Stimulated activated CD4-positive, alpha-beta T cell treated with anti-CD3 and anti-CD28 coated beads, Interleukin-4, amount 100 ng/mL, for 48 hours (primary cell): ENCODE results near the gene MARCHF10.
"Not testable (repeated sequence)": the region's sequence is repeated elsewhere in the genome, so short reads cannot be mapped to it uniquely, and the experiment has no call there.

Experiments
- DNase-seq, 2 donors: peaks; one replicate each; pipeline ENCODE4 v3.0.0-alpha.2; 2020; ENCODE audit warnings: low read depth in 2 of 2

The MARCHF10 gene, protein sequence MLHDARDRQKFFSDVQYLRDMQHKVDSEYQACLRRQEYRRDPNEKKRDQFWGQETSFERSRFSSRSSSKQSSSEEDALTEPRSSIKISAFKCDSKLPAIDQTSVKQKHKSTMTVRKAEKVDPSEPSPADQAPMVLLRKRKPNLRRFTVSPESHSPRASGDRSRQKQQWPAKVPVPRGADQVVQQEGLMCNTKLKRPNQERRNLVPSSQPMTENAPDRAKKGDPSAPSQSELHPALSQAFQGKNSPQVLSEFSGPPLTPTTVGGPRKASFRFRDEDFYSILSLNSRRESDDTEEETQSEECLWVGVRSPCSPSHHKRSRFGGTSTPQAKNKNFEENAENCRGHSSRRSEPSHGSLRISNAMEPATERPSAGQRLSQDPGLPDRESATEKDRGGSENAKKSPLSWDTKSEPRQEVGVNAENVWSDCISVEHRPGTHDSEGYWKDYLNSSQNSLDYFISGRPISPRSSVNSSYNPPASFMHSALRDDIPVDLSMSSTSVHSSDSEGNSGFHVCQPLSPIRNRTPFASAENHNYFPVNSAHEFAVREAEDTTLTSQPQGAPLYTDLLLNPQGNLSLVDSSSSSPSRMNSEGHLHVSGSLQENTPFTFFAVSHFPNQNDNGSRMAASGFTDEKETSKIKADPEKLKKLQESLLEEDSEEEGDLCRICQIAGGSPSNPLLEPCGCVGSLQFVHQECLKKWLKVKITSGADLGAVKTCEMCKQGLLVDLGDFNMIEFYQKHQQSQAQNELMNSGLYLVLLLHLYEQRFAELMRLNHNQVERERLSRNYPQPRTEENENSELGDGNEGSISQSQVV

DNA sequence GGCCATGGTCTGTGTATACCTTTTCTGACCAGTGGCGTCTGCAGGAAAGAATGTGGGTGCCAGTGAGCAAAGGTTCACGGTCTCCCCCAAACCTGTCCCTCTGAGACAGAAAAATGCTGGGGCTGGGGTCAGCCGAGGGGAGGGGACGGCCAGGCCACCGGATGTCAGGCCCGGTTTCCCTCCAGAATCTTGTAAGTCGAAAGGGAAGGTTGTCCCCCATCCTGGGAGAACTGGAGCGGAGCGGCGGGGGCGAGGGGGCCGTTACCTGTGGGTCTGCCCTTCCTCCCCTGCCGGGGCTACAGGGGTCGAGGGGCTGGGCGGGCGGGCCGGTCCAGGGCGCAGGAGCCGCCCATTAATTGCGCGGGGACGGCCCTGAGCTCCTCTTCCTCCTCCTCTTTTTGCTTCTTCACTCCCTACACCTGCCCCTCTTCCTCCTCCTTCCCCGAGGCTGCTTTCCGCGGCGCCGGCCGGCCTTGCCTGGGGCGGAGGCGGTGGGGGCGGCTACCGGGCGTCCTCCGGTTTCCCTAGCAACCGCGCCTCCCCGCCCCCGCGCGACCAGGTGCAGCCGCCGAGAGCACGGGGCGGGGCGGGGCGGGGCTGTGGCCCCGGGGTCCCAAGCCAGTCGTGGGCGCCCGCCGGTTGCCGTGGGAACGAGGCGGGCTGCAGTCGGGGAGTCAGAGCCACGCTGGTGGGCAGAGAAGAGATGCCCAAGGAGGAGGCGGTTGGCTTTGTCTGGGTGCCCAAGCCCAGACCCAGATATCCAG, at the start of gene MARCHF10:
Gene MARCHF10 (minus strand): TSS at position 503 of the 764 bp plus-strand sequence. CDS start 6,579 bp downstream, outside the sequence.
- DNase-seq: peak; percentile 8 to 11

DNA sequence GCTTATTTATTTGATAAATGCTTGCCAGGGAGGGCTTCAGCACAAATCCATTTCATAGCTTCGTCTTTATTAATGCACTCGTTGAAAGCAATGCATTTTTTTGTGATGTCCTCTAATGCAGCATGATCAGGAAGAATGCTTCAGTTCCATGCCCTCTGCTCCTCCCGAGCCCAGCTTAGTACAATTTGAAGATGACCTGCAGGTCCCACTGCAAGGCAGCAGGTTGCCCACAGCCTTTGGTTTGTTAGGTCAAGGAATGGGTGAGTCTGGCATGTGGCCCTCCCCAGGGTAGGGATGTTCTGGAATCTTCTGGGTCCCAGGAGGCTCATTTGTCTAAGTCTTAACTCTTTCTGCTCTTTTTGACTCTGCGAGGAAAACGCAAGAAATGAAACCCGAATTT, 49.4 kb upstream of the MARCHF10 start:
- no peak for DNase-seq

DNA sequence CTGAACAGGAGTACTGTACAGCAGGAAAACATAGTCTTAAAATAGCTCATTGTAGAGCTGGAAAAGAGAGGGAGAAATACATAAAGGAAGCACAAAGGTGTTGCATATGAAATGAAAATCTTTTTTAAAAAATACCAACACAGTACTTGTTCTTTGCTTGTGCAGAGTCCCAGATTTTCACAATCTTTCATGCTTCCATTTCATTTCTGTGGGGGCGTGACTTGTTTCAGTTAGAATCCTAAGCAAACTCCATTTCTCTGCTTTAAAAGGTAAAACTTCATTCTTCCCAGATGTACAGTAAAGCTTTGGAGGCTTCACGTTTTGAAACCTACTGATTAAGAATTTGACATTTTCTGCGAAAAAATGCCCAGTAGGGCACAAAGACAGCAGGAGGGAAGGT, 48.5 kb upstream of the MARCHF10 start:
- DNase-seq: no peak

DNA sequence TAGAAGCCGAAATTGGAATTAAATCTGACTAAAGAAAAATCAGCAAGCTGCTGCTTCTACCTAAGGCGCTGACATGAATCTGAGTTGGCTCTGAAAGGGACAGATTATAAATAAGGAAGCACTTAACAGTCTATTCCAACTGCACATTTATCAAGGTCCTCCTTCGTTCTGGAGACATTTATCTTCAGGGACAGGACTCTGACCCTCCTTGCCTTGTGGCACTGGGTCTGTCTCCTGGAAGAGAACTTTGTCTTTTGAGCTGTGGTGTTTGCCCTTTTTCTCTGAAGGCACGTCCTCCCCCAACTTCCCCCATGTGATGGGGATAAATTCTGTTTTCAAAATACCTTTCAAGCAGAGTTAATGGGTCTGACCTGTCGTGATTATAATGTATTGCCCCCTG, 47.0 kb upstream of the MARCHF10 start:
- no peak for DNase-seq

DNA sequence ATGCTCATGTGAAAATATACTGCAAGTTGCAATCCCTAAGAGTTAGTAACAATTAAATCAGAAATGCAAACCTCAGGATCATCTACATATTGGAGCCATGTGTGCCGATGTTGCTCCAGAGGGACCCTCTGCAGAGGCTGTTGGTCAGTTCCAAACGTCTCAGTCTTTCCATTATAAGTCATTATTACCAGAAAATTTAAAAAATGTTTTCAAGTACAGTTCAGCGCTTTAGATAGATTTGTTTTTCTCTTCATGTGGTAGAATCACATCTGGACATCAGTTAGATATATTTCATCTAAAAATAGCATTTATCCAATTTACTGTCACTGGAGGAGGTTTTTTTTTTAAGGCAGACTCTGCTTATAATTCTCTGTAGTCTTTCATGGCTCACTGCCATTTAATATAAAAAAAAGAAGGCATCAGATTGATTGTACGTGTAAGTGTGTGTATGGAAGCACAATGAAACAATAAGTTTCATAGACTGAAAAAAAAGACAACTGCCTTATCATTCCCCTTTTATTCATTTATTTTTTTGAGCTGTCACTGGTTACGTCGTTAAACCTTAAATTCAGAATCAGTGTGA, 46.1 kb upstream of the MARCHF10 start:
- no peak for DNase-seq

DNA sequence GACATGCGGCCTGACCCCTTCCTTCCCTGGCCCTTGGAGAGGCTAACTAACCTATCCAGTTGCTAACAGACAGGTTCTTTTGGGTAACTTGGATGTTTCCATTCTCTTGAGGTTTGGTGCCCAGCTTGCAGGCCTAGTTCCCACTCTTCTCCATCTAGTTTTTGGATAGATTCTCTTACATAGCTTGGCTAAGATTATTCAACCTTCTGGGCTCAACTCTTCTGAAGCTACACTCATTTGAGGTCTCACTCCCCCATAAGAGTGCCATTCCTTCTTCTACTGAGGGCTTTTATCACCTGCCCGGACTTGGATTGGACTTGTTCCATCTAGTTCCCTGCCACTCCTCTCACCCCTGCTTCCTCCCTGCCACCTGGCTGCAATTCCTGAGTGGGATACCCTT, 44.1 kb upstream of the MARCHF10 start:
- DNase-seq: no peak

DNA sequence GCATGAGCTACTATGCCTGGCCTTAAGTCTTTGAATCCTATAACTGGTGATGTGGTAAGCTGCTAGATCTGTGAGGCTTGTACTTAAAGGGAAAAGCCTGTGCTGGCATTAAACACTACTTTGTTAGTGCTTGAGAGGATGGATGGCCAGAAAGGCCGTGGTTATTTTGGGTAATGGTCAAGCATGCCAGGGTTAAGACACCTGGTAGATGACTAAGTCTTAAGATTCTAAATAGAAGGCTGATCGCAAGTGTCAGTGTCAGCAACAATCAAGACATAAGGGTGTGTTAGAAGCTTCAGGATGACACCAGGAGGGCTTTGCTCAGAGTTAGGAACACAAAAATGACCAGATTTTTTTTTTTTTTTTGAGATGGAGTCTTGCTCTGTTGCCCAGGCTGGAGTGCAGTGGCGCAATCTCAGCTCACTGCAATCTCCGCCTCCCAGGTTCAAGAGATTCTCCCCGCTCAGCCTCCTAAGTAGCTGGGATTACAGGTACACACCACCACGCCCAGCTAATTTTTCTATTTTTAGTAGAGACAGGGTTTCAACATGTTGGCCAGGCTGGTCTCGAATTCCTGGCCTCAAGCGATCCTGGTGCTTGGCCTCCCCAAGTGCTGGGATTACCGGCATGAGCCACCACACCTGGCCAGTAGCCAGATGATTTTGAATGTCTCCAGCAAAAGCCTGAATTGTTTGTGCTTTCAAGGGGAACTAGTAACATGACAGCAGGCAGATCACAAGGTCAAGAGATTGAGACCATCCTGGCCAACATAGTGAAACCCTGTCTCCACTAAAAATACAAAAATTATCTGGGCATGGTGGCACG, 41.7 kb upstream of the MARCHF10 start:
- DNase-seq: not testable (repeated sequence)

DNA sequence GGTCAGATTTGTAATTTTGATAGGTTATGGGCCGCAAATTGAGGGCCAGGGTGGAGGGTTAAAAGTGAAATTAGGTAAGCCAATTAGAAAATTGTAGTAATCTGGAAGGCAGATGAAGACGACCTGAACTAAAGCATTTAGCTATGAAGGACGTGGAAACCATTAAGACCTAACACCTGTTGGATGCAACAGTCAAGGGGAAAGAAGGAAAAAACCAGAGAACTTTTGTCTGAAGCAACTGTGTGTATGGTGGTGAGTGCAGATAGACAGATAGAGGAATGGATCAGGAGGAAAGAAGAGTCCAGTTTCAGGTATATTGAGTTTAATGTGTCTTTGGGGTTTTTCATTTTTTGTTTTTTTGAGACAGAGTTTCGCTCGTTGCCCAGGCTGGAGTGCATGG, 40.2 kb upstream of the MARCHF10 start:
- no peak for DNase-seq

DNA sequence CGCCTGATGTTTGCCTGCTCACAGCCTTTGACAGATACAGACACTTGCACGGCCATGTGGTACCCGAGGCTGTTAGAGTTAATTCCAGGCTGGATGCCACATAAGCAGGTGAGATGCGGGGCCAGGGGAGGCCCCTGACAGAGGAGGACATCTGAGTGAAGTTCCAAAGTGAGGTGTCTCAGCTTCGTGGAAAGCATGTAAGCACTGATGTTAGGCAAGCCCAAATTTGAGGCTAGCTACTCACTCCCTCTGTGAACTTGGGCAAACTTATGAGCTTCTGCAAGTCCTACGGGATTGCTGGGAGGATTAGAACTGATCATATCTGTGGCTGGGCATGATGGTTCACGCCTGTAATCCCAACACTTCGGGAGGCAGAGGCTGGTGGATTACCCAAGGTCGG, 39.3 kb upstream of the MARCHF10 start:
- no peak for DNase-seq

DNA sequence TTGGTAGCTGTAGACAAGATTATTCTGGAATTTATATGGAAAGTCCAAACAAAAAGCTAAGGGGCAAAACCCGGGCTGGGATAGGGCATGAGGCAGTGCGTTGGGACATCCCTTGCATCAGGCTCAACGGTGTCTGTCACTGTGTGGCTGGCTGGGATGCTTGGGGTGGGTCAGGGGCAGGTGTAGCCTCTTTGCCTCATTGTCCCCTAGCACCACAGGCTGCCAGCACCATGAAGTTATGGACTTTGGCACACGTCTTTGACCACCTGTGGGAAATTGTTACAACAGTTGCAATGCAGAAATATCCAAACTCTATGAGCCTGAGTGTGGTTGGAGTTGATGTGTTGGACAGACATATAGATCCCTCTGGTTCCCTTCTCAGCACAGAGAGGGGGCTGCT, 32.8 kb upstream of the MARCHF10 start:
- no peak for DNase-seq

DNA sequence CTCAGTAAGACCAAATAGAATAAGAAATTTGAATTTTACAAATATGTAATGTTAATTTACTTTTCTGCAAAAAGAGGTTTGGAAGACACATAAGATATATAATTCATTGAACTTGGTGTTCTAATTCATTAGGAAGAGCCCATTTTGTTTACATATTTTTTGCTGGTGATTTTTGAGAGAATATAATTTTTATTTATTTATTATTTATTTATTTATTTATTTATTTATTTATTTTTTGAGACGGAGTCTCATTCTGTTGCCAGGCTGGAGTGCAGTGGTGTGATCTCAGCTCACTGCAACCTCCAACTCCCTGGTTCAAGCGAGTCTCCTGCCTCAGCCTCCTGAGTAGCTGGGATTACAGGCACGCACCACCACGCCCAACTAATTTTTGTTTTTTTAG, 25.7 kb upstream of the MARCHF10 start:
- not testable (repeated sequence) for DNase-seq

DNA sequence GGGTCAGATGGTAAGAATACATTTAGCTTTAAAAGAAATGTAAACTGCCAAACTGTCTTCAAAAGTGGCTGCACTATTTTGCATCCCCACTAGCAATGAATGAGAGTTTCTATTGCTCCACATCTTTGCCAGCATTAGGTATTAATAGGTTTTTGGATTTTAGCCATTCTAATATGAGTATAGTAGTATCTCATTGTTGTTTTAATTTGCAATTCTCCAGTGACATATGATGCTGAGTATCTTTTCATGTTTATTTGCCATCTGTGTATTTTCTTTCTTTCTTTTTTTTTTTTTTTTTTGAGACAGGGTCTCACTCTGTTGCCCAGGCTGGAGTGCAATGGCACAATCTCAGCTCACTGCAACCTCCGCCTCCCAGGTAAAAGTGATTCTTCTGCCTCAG, 24.3 kb upstream of the MARCHF10 start:
- DNase-seq: no peak

DNA sequence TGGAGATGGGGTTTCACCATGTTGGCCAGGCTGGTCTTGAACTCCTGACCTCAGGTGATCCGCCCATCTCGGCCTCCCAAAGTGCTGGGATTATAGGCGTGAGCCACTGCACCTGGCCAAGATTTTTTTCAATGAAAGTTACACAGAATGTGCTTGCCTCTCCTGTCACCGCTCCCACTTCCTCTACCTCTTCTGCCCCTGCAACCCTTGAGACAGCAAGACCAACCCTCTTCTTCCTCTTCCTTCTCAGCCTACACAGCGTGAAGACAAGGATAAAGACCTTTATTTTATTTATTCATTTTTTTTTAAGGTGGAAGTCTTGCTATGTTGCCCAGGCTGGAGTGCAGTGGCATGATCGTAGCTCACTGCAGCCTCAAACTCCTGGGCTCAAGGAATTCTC, 23.0 kb upstream of the MARCHF10 start:
- DNase-seq: not testable (repeated sequence)

DNA sequence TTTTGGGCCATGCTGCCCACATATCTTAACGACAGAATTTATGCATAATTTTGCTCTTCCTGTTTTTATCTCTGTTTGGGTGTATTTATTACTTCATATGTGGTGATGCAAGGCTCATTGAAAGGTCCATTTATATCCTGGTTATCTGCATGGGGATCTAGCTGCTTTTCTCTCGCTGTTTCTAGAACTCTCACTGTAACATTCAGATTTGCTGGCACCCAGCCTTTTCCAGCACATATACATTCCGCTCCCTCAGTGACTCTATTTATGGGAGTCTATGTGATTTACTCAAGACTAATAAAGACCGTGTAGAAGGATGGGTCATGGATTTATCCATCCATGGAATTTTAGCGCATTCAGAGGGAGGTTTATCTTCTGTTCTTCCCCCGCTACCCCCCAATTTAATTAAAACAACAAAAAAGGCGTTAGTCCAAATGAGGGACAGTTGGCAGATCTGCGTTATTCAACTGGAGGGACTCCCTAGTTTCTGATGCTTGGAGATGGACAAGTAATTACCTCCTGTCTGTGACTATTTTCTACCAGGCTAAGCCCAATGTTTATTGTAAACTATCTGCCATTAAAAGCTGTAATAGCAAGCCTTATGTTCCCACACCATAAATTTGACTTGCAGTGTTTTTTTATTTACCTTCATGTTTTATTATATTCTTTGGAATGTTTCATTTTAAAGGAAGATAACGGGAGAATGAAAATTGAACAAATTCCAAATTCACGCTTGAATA, 19.8 kb upstream of the MARCHF10 start:
- no peak for DNase-seq

DNA sequence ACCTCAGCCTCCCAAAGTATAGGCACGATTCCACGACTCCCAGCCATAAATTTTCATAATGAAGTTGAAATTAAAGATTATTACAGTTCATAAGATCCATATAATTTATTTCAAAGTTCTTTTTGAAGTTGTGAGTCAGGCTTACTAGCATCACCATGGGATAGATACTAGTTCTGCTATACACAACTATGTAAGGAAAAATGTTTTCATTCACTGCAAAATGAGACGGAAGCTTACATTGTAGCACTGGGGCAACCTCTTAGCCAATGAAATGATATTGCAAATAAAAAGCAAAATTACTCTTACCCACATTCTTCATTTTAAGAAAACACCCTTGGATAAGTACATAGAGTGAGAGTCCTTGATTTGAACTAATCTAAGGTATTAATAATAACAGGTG, 18.8 kb upstream of the MARCHF10 start:
- DNase-seq: no peak

DNA sequence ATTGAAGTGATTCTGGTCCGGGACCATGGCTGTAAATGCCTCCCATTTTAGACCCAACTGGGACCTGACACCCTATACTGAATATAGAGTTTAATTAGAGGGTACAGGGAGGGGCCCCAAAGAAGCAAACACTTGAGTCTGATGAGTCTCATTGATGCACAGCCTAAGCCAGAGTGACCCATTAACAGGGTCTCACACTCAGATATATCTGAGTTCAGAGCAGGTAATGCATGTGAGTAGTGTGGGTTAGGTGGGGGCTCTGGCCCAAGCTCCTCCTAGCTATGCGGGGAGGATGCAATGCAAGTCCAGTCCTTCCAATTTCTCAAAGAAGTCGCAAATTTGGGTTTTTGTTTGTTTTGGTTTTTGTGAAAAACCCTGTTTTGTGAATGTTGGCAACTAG, 17.1 kb upstream of the MARCHF10 start:
- DNase-seq: no peak

DNA sequence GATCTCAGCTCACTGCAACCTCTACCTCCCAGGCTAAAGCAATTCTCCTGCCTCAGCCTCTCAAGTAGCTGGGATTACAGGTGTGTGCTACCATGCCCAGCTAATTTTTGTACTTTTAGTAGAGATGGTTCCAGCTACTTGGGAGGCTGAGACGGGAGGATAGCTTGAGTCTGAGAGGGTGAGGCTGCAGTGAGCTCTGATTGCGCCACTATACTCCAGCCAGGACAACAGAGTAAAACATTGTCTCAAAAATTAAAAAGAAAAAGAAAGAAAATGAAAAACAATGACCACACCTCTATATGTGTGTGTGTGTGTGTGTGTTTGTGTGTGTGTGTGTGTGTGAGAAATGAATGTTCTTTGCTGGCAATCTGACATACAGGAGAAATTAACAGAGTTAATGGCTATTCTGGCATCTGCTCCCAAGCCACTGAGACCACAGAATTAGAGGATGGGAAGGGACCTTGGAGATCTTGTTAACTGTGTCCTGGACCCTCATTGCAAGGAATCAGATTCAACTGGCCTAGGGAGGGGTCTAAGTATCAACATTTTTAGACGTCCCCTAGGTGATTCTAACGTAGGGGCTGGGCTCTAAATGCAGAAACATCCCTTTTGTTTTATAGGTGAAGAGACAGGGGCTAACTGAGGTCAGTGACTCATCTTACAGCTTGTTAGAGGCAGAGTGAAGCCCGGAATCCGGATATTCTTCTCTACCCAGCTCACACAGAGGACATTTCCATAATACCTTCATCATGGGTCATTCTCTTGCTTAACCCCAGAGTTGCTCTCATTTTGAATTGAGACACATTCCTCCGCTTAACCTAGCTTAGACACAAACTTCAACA, 16.4 kb upstream of the MARCHF10 start:
- DNase-seq: no peak

DNA sequence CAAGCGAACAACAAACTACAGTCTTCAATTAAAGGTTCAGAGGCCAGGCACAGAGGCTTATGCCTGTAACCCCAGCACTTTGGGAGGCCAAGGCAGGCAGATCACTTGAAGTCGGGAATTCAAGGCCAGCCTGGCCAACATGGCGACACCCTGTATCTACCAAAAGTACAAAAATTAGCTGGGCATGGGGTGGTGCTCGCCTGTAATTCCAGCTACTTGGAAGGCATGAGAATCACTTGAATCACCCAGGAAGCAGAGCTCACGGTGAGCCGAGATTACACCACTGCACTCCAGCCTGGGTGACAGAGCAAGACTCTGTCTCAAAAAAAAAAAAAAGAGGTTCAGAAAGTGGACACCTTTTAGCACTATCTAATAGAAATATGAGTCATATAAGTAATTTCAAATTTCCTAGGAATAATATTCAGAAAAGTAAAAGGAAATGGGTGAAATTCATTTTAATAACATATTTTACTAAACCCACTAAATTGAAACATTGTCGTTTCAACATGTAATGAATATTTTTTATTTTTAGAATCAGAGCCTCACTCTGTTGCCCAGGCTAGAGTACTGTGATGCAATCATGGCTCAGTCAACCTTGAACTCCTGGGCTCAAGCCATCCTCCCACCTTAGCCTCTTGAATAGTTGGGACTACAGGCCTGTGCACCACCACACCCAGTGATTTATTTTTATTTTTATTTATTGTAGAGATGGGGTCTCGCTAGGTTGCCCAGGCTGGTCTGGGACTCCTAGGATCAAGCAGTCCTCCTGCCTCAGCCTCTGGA, 15.2 kb upstream of the MARCHF10 start:
- DNase-seq: no peak
